ENCODE data around the gene SYNE1. TPM values are rescaled to one million over a fixed set of nuclear protein-coding genes. Genes with fewer than 3 reads are reported as not detected.

The SYNE1 gene
- total and polyA plus RNA-seq, 4 donors, result 10.2 to 105 (median 24.5) TPM

DNA sequence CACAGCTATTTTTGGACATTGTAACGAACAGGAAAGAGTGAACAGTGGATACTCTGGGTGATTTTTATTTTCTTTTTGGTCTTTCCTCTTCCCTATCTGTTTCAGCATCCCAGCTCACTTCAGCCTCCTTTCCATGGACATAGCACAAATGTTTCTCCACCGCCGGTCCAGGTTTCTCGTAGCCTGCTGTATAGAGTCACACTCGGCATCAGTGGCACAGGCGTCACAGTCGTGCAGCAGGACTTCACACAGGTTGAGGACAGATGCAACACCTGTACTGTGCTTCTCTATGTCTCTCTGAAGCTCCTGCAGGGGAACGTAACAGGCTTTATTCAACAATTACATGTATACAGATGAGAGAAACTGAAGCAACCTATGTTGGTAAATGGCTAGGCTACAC, 481.4 kb downstream of the SYNE1 start:
- H3K9me3 ChIP-seq (ENCODE audit: control insufficient read depth in 4 of 4, low read length in 3 of 4), result no peaks in the 10 kb centered on the region
- DNase-seq (ENCODE audit: low spot score), result no peak
- no peaks in the 10 kb centered on the region for H3K4me1 ChIP-seq (ENCODE audit: control insufficient read depth in 4 of 4, insufficient read depth in 4 of 4, low read length in 3 of 4)
- H3K27me3 ChIP-seq (ENCODE audit: control insufficient read depth in 4 of 4, insufficient read depth in 4 of 4, low read length in 3 of 4), result no peaks in the 10 kb centered on the region
- no peak for TF ChIP-seq YY1 (IDR thresholded peaks at IDR 0.05)
- TF ChIP-seq FOXA1 (IDR thresholded peaks at IDR 0.05), result no peak
- TF ChIP-seq, protein P1, sequence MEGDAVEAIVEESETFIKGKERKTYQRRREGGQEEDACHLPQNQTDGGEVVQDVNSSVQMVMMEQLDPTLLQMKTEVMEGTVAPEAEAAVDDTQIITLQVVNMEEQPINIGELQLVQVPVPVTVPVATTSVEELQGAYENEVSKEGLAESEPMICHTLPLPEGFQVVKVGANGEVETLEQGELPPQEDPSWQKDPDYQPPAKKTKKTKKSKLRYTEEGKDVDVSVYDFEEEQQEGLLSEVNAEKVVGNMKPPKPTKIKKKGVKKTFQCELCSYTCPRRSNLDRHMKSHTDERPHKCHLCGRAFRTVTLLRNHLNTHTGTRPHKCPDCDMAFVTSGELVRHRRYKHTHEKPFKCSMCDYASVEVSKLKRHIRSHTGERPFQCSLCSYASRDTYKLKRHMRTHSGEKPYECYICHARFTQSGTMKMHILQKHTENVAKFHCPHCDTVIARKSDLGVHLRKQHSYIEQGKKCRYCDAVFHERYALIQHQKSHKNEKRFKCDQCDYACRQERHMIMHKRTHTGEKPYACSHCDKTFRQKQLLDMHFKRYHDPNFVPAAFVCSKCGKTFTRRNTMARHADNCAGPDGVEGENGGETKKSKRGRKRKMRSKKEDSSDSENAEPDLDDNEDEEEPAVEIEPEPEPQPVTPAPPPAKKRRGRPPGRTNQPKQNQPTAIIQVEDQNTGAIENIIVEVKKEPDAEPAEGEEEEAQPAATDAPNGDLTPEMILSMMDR (IDR thresholded peaks at IDR 0.05; ENCODE audit: low read depth, low read length, missing input control), result no peak
- no peak for TF ChIP-seq FOXA2 (IDR thresholded peaks at IDR 0.05)
- no peak for TF ChIP-seq RXRA (IDR thresholded peaks at IDR 0.05)
- no peak for TF ChIP-seq JUND (IDR thresholded peaks at IDR 0.05)
- TF ChIP-seq, protein P2, sequence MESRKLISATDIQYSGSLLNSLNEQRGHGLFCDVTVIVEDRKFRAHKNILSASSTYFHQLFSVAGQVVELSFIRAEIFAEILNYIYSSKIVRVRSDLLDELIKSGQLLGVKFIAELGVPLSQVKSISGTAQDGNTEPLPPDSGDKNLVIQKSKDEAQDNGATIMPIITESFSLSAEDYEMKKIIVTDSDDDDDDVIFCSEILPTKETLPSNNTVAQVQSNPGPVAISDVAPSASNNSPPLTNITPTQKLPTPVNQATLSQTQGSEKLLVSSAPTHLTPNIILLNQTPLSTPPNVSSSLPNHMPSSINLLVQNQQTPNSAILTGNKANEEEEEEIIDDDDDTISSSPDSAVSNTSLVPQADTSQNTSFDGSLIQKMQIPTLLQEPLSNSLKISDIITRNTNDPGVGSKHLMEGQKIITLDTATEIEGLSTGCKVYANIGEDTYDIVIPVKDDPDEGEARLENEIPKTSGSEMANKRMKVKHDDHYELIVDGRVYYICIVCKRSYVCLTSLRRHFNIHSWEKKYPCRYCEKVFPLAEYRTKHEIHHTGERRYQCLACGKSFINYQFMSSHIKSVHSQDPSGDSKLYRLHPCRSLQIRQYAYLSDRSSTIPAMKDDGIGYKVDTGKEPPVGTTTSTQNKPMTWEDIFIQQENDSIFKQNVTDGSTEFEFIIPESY (IDR thresholded peaks at IDR 0.05), result no peak
- TF ChIP-seq SP1 (IDR thresholded peaks at IDR 0.05), result no peak
- TF ChIP-seq, protein P3, sequence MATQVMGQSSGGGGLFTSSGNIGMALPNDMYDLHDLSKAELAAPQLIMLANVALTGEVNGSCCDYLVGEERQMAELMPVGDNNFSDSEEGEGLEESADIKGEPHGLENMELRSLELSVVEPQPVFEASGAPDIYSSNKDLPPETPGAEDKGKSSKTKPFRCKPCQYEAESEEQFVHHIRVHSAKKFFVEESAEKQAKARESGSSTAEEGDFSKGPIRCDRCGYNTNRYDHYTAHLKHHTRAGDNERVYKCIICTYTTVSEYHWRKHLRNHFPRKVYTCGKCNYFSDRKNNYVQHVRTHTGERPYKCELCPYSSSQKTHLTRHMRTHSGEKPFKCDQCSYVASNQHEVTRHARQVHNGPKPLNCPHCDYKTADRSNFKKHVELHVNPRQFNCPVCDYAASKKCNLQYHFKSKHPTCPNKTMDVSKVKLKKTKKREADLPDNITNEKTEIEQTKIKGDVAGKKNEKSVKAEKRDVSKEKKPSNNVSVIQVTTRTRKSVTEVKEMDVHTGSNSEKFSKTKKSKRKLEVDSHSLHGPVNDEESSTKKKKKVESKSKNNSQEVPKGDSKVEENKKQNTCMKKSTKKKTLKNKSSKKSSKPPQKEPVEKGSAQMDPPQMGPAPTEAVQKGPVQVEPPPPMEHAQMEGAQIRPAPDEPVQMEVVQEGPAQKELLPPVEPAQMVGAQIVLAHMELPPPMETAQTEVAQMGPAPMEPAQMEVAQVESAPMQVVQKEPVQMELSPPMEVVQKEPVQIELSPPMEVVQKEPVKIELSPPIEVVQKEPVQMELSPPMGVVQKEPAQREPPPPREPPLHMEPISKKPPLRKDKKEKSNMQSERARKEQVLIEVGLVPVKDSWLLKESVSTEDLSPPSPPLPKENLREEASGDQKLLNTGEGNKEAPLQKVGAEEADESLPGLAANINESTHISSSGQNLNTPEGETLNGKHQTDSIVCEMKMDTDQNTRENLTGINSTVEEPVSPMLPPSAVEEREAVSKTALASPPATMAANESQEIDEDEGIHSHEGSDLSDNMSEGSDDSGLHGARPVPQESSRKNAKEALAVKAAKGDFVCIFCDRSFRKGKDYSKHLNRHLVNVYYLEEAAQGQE (IDR thresholded peaks at IDR 0.05), result no peak
- TF ChIP-seq EGR1 (IDR thresholded peaks at IDR 0.05; ENCODE audit: low read depth in 2 of 2), result no peak
- no peak for TF ChIP-seq TAF1 (conservative IDR thresholded peaks at IDR 0.05)
- TF ChIP-seq HNF4G (IDR thresholded peaks at IDR 0.05), result no peak
- no peak for TF ChIP-seq RAD21 (IDR thresholded peaks at IDR 0.05)
- TF ChIP-seq, protein P4, sequence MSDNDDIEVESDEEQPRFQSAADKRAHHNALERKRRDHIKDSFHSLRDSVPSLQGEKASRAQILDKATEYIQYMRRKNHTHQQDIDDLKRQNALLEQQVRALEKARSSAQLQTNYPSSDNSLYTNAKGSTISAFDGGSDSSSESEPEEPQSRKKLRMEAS (IDR thresholded peaks at IDR 0.05), result no peak
- TF ChIP-seq, protein P5, sequence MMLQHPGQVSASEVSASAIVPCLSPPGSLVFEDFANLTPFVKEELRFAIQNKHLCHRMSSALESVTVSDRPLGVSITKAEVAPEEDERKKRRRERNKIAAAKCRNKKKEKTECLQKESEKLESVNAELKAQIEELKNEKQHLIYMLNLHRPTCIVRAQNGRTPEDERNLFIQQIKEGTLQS (IDR thresholded peaks at IDR 0.05), result no peak
- no peak overlapping the region for H3K4me3 ChIP-seq (ENCODE audit: low read depth in 1 of 3, low read length in 3 of 3)
- no peak overlapping the region for H3K9ac ChIP-seq (ENCODE audit: low read depth in 1 of 2, low read length in 2 of 2)
- peaks cover 7 to 49% (median 41%) of the 10 kb centered on the region in 4 donors for H3K36me3 ChIP-seq (ENCODE audit: control insufficient read depth in 4 of 4, insufficient read depth in 3 of 4, low read depth in 1 of 4, low read length in 3 of 4)
- 84% methylated on average over 8 of the region's 8 CpGs for WGBS
- H3K27ac ChIP-seq (ENCODE audit: low read depth in 1 of 2, low read length in 2 of 2), result no peak overlapping the region
